ENCODE results near the gene CD248.

The CD248 gene

DNA sequence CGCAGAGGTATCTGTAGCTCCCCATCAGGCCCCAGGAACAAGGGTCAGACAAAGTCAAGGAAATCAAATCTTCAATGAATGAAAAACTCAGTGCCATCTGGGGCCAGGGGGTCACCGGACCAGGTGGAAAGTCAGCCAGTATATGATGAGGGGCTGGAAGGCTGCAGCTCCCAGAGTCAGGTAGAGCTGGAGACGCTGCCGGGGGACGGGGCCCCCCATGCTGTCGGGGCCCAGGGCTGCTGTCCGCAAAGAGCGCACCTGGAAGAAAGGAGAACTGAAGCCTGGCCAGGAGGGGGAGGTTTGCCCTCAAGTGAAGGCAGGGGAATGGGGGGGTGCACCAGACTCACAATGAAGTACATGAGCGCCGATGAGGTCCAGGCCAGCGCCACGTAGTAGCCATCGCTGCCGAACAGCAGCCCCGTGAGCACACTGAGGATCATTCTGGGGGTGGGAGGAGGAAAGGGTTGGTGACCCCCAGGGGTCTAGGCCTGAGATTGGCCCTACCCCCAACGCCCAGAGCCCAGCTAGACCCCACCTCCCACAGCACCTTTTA, 32.2 kb downstream of the CD248 start:
- no peak overlapping the region for H3K4me3 ChIP-seq (ENCODE audit: control insufficient read depth in 1 of 7, extremely low read depth in 1 of 7, insufficient read depth in 4 of 7, low read depth in 2 of 7, low read length in 6 of 7)
- H3K36me3 ChIP-seq (ENCODE audit: control insufficient read depth in 4 of 4, insufficient read depth in 4 of 4, low read length in 3 of 4) = peaks cover 0 to 8% (median 2%) of the 10 kb centered on the region in 4 experiments
- no peaks in the 10 kb centered on the region for H3K9me3 ChIP-seq (ENCODE audit: control extremely low read depth in 1 of 5, control insufficient read depth in 4 of 5, insufficient read depth in 2 of 5, low read depth in 1 of 5, low read length in 4 of 5)
- CTCF ChIA-PET = interaction anchor here (11.6 kb wide), 1 partner anchor 62 kb away, joined by 100 read pairs; no protein-coding TSS in a partner anchor
- WGBS (ENCODE audit: insufficient coverage) = 94% methylated on average over 12 of the region's 16 CpGs
- POLR2A ChIA-PET = no interaction called here
- H3K27ac ChIP-seq (ENCODE audit: insufficient read depth in 1 of 2, low read depth in 1 of 2, low read length in 2 of 2, poor library complexity in 1 of 2, severe bottlenecking in 2 of 2) = no peak overlapping the region
- DNase-seq = no peak
- H3K4me1 ChIP-seq (ENCODE audit: control extremely low read depth in 1 of 4, control insufficient read depth in 4 of 4, insufficient read depth in 4 of 4, low read length in 3 of 4) = peaks cover 0 to 33% (median 31%) of the 10 kb centered on the region in 4 experiments
- peaks cover 0 to 8% (median 5%) of the 10 kb centered on the region in 5 experiments for H3K27me3 ChIP-seq (replicated peaks in 2 of 5; ENCODE audit: control insufficient read depth in 4 of 5, insufficient read depth in 5 of 5, low read length in 4 of 5)

DNA sequence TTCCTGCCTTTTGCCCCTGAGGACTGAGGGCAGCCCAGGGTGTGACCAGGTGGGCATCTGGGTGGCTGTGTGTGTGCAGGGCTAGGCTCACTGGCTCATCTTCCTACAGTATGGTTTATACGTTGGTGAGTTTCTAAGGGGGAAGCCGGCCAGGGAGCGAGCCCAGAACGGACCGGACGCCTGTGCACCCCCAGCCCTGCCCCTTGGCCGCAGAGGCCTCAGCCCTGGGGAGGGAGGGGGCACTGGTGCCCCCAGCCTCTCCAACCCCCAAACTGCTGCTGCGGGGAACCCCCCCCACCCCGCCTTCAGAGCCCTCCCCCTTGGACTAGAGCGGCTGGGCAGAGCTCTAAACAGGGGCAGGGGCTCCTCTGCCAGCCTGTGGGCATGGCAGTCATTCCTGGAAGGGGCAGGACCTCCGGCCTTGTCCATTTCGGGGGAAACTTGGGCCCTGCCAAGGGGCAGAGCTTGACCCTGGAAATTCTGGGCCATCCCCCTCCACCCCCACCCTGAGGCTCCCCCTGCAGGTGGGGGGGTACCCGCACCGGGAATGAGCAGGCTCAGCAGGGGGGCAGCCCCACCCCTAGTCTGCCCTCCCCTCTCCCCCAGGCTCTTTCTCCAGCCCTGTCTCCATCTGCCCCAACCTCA, 33.3 kb downstream of the CD248 start:
- DNase-seq = no peak
- H3K4me3 ChIP-seq (ENCODE audit: control insufficient read depth in 1 of 7, extremely low read depth in 1 of 7, insufficient read depth in 4 of 7, low read depth in 2 of 7, low read length in 6 of 7) = no peak overlapping the region
- H3K9me3 ChIP-seq (ENCODE audit: control extremely low read depth in 1 of 5, control insufficient read depth in 4 of 5, insufficient read depth in 2 of 5, low read depth in 1 of 5, low read length in 4 of 5) = no peaks in the 10 kb centered on the region
- peaks cover 0 to 33% (median 26%) of the 10 kb centered on the region in 4 experiments for H3K4me1 ChIP-seq (ENCODE audit: control extremely low read depth in 1 of 4, control insufficient read depth in 4 of 4, insufficient read depth in 4 of 4, low read length in 3 of 4)
- H3K27ac ChIP-seq (ENCODE audit: insufficient read depth in 1 of 2, low read depth in 1 of 2, low read length in 2 of 2, poor library complexity in 1 of 2, severe bottlenecking in 2 of 2) = no peak overlapping the region
- CTCF ChIA-PET = interaction anchor here (0.7 to 11.6 kb wide), 8 partner anchors 15 to 61 kb away, joined by 3 to 100 read pairs (median 4); partner anchors contain the start of gene RAB1B
- peaks cover 0 to 8% (median 2%) of the 10 kb centered on the region in 4 experiments for H3K36me3 ChIP-seq (ENCODE audit: control insufficient read depth in 4 of 4, insufficient read depth in 4 of 4, low read length in 3 of 4)
- 94% methylated on average over 7 of the region's 14 CpGs for WGBS (ENCODE audit: insufficient coverage)
- POLR2A ChIA-PET = interaction anchor here (0.6 kb wide), 1 partner anchor 82 kb away, joined by 5 read pairs; no protein-coding TSS in a partner anchor
- H3K27me3 ChIP-seq (replicated peaks in 2 of 5; ENCODE audit: control insufficient read depth in 4 of 5, insufficient read depth in 5 of 5, low read length in 4 of 5) = peaks cover 0 to 16% (median 14%) of the 10 kb centered on the region in 5 experiments

GRCh38 chr11:66282468-66283455, 34.1 kb downstream of the CD248 start:
- POLR2A ChIA-PET = interaction anchor here (0.6 to 1.0 kb wide), 2 partner anchors 14 to 81 kb away, joined by 3 to 5 read pairs; partner anchors contain the start of gene RAB1B
- Histone ChIP-seq H3K27ac (ENCODE audit: insufficient read depth in 1 of 2, low read depth in 1 of 2, low read length in 2 of 2, poor library complexity in 1 of 2, severe bottlenecking in 2 of 2) (no peak overlapping the region), H3K27me3 (replicated peaks in 2 of 5; ENCODE audit: control insufficient read depth in 4 of 5, insufficient read depth in 5 of 5, low read length in 4 of 5) (peaks cover 0 to 18% (median 14%) of the 10 kb centered on the region in 5 experiments), H3K9me3 (ENCODE audit: control extremely low read depth in 1 of 5, control insufficient read depth in 4 of 5, insufficient read depth in 2 of 5, low read depth in 1 of 5, low read length in 4 of 5) (no peaks in the 10 kb centered on the region), H3K4me1 (ENCODE audit: control extremely low read depth in 1 of 4, control insufficient read depth in 4 of 4, insufficient read depth in 4 of 4, low read length in 3 of 4) (peaks cover 0 to 29% (median 21%) of the 10 kb centered on the region in 4 experiments), H3K4me3 (ENCODE audit: control insufficient read depth in 1 of 7, extremely low read depth in 1 of 7, insufficient read depth in 4 of 7, low read depth in 2 of 7, low read length in 6 of 7) (no peak overlapping the region), H3K36me3 (ENCODE audit: control insufficient read depth in 4 of 4, insufficient read depth in 4 of 4, low read length in 3 of 4) (peaks cover 0 to 8% (median 2%) of the 10 kb centered on the region in 4 experiments)
- DNase-seq = peak; percentile 98 to 99 (median 99)
- CTCF ChIA-PET = interaction anchor here (0.8 to 11.6 kb wide), 8 partner anchors 14 to 104 kb away, joined by 3 to 100 read pairs (median 4); partner anchors contain the start of gene RAB1B
- 16% methylated on average over 27 of the region's 35 CpGs for WGBS (ENCODE audit: insufficient coverage)

- ChIA-PET CTCF (interaction anchor here (1.0 to 11.6 kb wide), 7 partner anchors 14 to 60 kb away, joined by 3 to 100 read pairs (median 4); partner anchors contain the start of gene RAB1B), POLR2A (interaction anchor here (1.0 kb wide), 1 partner anchor 14 kb away, joined by 3 read pairs; the partner anchor contains the start of gene RAB1B)
- Histone ChIP-seq H3K27me3 (replicated peaks in 2 of 5; ENCODE audit: control insufficient read depth in 4 of 5, insufficient read depth in 5 of 5, low read length in 4 of 5) (peaks cover 0 to 18% (median 14%) of the 10 kb centered on the region in 5 experiments), H3K4me3 (ENCODE audit: control insufficient read depth in 1 of 7, extremely low read depth in 1 of 7, insufficient read depth in 4 of 7, low read depth in 2 of 7, low read length in 6 of 7) (no peak overlapping the region), H3K9me3 (ENCODE audit: control extremely low read depth in 1 of 5, control insufficient read depth in 4 of 5, insufficient read depth in 2 of 5, low read depth in 1 of 5, low read length in 4 of 5) (no peaks in the 10 kb centered on the region), H3K27ac (ENCODE audit: insufficient read depth in 1 of 2, low read depth in 1 of 2, low read length in 2 of 2, poor library complexity in 1 of 2, severe bottlenecking in 2 of 2) (no peak overlapping the region), H3K36me3 (ENCODE audit: control insufficient read depth in 4 of 4, insufficient read depth in 4 of 4, low read length in 3 of 4) (peaks cover 0 to 8% (median 2%) of the 10 kb centered on the region in 4 experiments), H3K4me1 (ENCODE audit: control extremely low read depth in 1 of 4, control insufficient read depth in 4 of 4, insufficient read depth in 4 of 4, low read length in 3 of 4) (peaks cover 0 to 31% (median 23%) of the 10 kb centered on the region in 4 experiments)
- WGBS (ENCODE audit: insufficient coverage) = 25% methylated on average over 8 of the region's 20 CpGs
- DNase-seq = no peak
These were observed 34.9 kb downstream of the CD248 start for GRCh38 chr11:66281776-66282467.

GRCh38 chr11:66281001-66281400, 35.8 kb downstream of the CD248 start:
- WGBS (ENCODE audit: insufficient coverage) = 98% methylated on average over 5 of the region's 6 CpGs
- H3K27ac ChIP-seq (ENCODE audit: insufficient read depth in 1 of 2, low read depth in 1 of 2, low read length in 2 of 2, poor library complexity in 1 of 2, severe bottlenecking in 2 of 2) = no peak overlapping the region
- peaks cover 0 to 40% (median 32%) of the 10 kb centered on the region in 4 experiments for H3K4me1 ChIP-seq (ENCODE audit: control extremely low read depth in 1 of 4, control insufficient read depth in 4 of 4, insufficient read depth in 4 of 4, low read length in 3 of 4)
- no peak for DNase-seq
- peaks cover 0 to 18% (median 14%) of the 10 kb centered on the region in 5 experiments for H3K27me3 ChIP-seq (replicated peaks in 2 of 5; ENCODE audit: control insufficient read depth in 4 of 5, insufficient read depth in 5 of 5, low read length in 4 of 5)
- peaks cover 0 to 14% (median 7%) of the 10 kb centered on the region in 4 experiments for H3K36me3 ChIP-seq (ENCODE audit: control insufficient read depth in 4 of 4, insufficient read depth in 4 of 4, low read length in 3 of 4)
- CTCF ChIA-PET = interaction anchor here (0.7 to 11.6 kb wide), 7 partner anchors 8 to 59 kb away, joined by 3 to 100 read pairs (median 4); partner anchors contain the start of genes RAB1B and YIF1A
- POLR2A ChIA-PET = interaction anchor here (0.6 kb wide), 1 partner anchor 66 kb away, joined by 5 read pairs; no protein-coding TSS in a partner anchor
- H3K9me3 ChIP-seq (ENCODE audit: control extremely low read depth in 1 of 5, control insufficient read depth in 4 of 5, insufficient read depth in 2 of 5, low read depth in 1 of 5, low read length in 4 of 5) = no peaks in the 10 kb centered on the region
- H3K4me3 ChIP-seq (ENCODE audit: control insufficient read depth in 1 of 7, extremely low read depth in 1 of 7, insufficient read depth in 4 of 7, low read depth in 2 of 7, low read length in 6 of 7) = no peak overlapping the region

- ChIA-PET POLR2A (interaction anchor here (0.6 to 1.1 kb wide), 2 partner anchors 66 to 336 kb away, joined by 3 to 5 read pairs; partner anchors contain the start of gene RBM14), CTCF (interaction anchor here (1.1 to 11.6 kb wide), 7 partner anchors 9 to 58 kb away, joined by 3 to 100 read pairs (median 4); partner anchors contain the start of genes RAB1B and YIF1A)
- peaks cover 0 to 40% (median 32%) of the 10 kb centered on the region in 4 experiments for H3K4me1 ChIP-seq (ENCODE audit: control extremely low read depth in 1 of 4, control insufficient read depth in 4 of 4, insufficient read depth in 4 of 4, low read length in 3 of 4)
- WGBS (ENCODE audit: insufficient coverage) = 97% methylated on average over 11 of the region's 14 CpGs
- peaks cover 0 to 18% (median 14%) of the 10 kb centered on the region in 5 experiments for H3K27me3 ChIP-seq (replicated peaks in 2 of 5; ENCODE audit: control insufficient read depth in 4 of 5, insufficient read depth in 5 of 5, low read length in 4 of 5)
- no peak for DNase-seq
- no peak overlapping the region for H3K27ac ChIP-seq (ENCODE audit: insufficient read depth in 1 of 2, low read depth in 1 of 2, low read length in 2 of 2, poor library complexity in 1 of 2, severe bottlenecking in 2 of 2)
- H3K4me3 ChIP-seq (ENCODE audit: control insufficient read depth in 1 of 7, extremely low read depth in 1 of 7, insufficient read depth in 4 of 7, low read depth in 2 of 7, low read length in 6 of 7) = no peak overlapping the region
- peaks cover 0 to 19% (median 11%) of the 10 kb centered on the region in 4 experiments for H3K36me3 ChIP-seq (ENCODE audit: control insufficient read depth in 4 of 4, insufficient read depth in 4 of 4, low read length in 3 of 4)
- no peaks in the 10 kb centered on the region for H3K9me3 ChIP-seq (ENCODE audit: control extremely low read depth in 1 of 5, control insufficient read depth in 4 of 5, insufficient read depth in 2 of 5, low read depth in 1 of 5, low read length in 4 of 5)
These were observed 36.4 kb downstream of the CD248 start for GRCh38 chr11:66280428-66280827.

Data from common myeloid progenitor, CD34-positive (primary cell).